ENCODE data around the gene CASTOR1.

GRCh38 chr22:30305906-30306626 lies 16.8 kb upstream of the CASTOR1 start:
- TF ChIP-seq CTCF (IDR thresholded peaks at IDR 0.05; ENCODE audit: low read length): no peak
- no peak for TF ChIP-seq EZH2 (IDR thresholded peaks at IDR 0.05; ENCODE audit: borderline replicate concordance, low read length)
